ENCODE data around the gene GSDME. TPM values are rescaled to one million over a fixed set of nuclear protein-coding genes. Genes with fewer than 3 reads are reported as not detected.

Gene GSDME
- total RNA-seq, 4 donors from 2014 or later, result 9.0 to 44.0 (median 14.3) TPM

- TF ChIP-seq, protein P1, sequence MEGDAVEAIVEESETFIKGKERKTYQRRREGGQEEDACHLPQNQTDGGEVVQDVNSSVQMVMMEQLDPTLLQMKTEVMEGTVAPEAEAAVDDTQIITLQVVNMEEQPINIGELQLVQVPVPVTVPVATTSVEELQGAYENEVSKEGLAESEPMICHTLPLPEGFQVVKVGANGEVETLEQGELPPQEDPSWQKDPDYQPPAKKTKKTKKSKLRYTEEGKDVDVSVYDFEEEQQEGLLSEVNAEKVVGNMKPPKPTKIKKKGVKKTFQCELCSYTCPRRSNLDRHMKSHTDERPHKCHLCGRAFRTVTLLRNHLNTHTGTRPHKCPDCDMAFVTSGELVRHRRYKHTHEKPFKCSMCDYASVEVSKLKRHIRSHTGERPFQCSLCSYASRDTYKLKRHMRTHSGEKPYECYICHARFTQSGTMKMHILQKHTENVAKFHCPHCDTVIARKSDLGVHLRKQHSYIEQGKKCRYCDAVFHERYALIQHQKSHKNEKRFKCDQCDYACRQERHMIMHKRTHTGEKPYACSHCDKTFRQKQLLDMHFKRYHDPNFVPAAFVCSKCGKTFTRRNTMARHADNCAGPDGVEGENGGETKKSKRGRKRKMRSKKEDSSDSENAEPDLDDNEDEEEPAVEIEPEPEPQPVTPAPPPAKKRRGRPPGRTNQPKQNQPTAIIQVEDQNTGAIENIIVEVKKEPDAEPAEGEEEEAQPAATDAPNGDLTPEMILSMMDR (IDR thresholded peaks at IDR 0.05; ENCODE audit: low read depth), result no peak
Measured at GRCh38 chr7:24718977-24719491, 38.2 kb downstream of the GSDME start.

DNA sequence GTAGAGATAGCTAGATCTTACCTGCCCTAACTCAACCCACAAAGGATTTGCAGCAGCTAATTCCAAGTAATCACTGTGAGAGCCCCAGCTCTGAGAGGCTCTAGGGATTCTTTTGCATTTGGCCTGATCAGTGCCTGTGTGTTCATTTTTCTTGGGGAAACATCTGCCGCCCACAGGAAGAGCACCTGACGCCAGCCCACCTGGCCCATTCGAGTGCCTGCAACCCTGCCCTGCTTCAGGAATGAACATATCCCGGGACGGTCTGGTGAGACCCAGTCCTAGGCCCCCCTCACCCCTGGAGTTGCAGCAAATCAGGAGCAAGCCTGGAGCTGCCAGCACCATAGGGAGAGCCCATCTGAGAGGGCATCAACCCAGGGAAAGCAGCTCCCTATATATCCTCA, 38.8 kb downstream of the GSDME start:
- TF ChIP-seq, protein P1 (IDR thresholded peaks at IDR 0.05; ENCODE audit: low read depth), result no peak

GRCh38 chr7:24717694-24718320, 39.5 kb downstream of the GSDME start:
- TF ChIP-seq, protein P1 (IDR thresholded peaks at IDR 0.05; ENCODE audit: low read depth), result no peak

DNA sequence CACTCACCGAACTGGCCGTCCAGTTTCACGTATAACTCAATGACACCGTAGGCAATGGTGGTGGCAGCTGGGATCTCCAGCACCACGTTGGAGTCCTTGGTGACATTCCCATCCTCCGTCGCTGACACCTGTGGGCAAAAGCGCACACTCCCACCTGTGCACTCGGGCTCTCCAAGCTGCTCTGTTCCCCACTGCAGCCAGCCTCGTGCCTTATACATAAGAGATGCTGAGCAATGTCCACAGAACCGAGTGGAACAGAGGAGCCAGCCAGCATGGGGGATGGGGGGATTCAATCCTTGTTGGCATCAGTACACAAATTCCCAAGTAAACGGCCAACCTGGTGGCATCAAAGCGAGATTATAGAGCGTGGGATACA, 40.0 kb downstream of the GSDME start:
- TF ChIP-seq, protein P1 (IDR thresholded peaks at IDR 0.05; ENCODE audit: low read depth), result no peak

DNA sequence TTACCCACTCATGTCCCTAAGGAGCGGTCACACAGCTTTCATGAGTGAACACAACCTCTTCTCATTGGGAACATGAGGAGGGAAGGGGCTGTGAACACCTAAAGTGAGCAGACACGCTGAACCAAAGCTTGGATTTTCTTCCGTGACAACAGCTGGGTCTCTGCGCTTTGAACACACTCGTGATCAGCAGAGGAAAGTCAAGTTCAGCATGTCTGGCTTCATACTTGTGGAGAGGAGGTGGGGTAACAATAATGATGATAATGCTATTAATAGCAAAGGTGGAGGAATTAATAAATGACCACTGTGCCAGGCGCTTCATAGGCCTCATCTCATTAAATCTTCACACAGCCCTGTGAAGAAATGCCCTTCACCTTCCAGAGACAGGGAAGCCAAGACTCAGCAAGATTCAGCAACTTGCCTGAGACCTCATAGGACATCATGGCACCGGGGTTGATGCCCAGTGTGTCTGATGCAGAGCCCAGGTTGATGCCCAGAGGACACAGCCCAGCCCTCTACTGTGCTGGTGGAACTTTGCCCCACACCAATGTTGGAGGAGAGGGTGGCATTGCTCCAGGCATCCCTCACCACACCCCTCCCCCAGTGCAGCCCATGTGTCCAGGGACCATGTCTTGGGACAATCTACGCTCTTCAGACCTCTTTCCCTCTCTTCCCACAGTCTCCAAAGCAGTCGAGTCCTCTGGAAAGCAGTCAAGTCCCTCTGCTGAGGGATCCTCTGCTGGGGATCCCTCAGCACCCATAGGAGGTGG, 40.6 kb downstream of the GSDME start:
- TF ChIP-seq, protein P1 (IDR thresholded peaks at IDR 0.05; ENCODE audit: low read depth), result no peak

DNA sequence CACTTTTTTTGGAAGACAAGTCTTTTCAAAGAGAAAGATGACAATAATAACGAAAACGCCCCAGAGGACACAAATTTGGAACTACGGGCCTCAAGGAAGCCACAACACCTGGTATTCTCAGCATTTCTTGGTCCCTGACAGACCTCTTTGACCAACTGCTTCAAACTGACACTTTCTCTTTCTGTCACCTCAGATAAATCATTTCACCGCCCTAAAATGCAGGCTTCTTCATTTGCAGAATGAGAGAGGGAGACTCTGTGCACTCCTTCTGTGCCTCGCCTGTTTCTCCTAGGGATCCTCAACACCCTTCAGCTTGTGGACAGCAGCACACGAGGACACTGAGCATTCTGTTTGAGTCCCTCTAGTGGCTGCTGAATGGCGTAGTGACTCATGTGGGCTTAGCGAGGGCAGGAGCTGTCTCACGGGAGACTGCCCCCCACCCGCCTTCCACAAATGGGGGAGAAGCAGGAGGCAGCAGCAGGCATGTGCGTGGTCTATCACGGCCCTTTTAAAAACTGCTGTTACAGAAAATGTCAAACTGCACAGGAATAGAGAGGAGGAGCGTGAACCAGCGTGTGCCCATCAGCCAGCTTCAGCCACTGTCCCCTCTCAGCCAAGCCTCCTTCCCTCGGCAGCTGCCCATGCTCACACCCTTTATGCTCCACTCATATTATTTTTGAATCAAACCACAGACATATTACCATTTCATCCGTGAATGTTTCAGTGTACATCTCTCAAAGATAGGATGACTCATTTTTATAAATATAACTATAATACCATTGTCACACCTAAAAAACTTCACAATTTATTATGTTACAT, 41.4 kb downstream of the GSDME start:
- TF ChIP-seq, protein P1 (IDR thresholded peaks at IDR 0.05; ENCODE audit: low read depth), result no peak

DNA sequence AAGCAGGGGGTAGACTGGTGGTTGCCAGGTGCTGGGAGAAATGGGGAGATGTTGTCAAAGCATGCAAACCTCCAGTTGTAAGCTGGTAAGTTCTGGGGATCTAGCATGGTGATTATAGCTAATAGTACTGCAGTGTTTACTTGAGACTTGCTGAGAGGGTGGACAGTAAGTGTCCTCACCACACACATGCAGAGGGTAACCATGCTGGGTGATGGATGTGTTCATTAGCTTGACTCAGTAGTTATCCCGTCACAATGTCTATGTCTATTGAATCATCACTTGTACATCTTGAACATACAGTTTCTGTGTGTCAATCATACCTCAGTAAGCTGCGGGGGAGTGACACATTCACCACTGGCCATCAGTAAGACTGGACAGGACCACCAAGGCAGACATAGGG, 42.1 kb downstream of the GSDME start:
- TF ChIP-seq, protein P1 (IDR thresholded peaks at IDR 0.05; ENCODE audit: low read depth), result no peak
